ENCODE measurements around the gene CETN2.

GRCh38 chrX:152822383-152823086 is 8.0 kb downstream of the CETN2 start:
- TF ChIP-seq CTCF (IDR thresholded peaks at IDR 0.05) (no peak), POLR2A (IDR thresholded peaks at IDR 0.05) (no peak)

Measured in testis (tissue), 2 donors.